Activated naive CD4-positive, alpha-beta T cell treated with Interleukin-2 at 50 U/mL for 16 hours (primary cell): ENCODE data around the gene KRTAP2-1.
"Not testable (repeated sequence)": the region's sequence is repeated elsewhere in the genome, so short reads cannot be mapped to it uniquely, and the experiment has no call there.

Source experiments
- DNase-seq: peaks from one replicate; pipeline ENCODE4 v3.0.0-alpha.2; 2020

KRTAP2-1 gene

DNA sequence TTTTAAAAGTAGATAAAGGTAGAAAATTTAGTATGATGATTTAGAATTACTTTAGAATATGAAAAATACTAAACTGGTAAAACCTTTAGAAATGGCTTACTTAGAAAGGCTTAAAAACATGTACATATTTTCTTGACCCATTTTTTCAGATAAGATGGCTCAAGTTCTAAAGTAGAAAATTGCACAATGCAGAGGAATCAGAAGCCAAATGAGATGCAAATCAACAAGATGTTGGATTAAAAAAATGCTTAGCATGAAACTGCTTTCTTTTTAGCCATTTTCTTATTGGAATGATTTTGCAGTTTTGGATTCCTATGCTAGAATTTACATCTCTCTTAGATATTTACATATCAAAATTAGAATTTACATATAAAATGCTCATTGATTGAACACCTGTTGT, 36.7 kb downstream of the KRTAP2-1 start:
- no peak for DNase-seq

DNA sequence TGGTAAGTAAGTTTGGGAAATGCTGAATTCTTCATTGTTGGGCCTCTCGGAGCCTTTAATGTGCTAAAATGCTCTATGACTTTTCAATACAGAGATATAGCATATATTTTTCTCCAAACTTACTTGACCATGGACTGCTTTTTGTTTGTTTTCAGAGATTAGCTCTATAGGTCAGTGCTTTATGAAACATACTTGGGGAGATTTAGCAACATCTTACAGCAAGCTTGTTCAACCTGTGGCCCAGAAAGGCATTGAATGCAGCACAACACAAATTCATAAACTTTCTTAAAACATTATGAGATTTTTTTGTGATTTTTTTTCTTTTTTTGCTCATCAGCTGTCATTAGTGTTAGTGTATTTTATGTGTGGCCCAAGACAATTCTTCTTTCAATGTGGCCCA, 37.2 kb downstream of the KRTAP2-1 start:
- DNase-seq = no peak

DNA sequence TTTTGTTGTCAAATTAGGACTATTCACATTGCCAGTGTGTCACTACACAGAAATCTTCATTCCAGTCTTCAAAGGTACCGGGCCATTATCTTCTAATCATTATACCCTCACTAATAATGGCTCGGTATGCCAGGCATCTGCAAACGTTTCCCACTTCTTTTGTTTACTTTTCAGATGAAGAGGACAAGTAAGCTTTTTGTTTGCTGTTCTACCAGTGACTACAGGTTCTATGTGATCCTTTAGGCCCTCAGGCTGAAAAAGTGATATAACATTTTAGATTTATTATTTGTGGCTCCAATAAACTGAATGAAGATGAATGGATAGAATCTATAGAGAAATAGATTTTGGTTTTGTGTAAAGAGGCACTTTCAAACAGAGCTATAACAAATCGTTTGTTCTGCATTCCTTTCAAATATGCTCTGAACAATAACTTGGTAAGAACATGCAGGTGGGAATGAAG, 37.8 kb downstream of the KRTAP2-1 start:
- DNase-seq = no peak

DNA sequence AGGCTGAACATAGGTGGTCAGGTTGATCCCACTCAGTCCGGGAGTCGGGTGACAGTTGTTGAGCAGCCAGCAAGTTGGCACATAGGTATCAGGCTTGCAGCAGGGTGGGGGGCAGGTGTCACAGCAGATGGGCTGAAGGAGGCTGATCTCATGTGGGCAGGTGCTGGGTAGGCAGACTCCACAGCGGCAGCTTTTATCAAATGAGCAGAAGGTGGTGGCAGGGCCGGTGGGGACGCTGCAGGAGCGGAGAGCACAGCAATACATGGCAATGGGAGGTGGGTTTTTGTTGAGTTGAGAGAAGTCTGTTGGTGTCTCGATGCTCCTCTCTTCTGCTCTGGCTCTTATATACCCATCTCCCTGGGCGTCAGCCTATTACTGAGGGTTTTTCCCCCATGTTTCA, 38.3 kb downstream of the KRTAP2-1 start, which contains the start of gene KRTAP3-1:
Gene KRTAP3-1 (minus strand): TSS at position 318 of the 400 bp plus-strand sequence. CDS start 54 bp downstream, at position 264.
- no peak for DNase-seq

DNA sequence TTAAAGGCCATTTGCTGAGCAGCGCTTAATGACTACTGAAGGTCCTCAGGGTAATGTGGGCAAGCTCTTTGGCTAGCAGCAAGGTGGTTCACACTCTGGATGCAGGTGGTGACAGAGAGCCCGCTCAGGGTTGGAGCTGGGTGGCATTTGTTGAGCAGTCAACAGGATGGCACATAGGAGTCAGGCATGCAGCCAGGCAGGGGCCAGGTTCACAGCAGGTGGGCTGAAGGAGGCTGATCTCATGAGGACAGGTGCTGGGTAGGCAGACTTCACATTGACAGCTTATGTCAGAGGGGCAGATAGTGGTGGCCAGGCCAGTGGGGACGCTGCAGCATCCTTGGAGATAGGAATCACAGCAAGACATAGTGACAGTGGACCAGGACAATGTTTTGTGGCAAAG, 42.7 kb downstream of the KRTAP2-1 start:
- no peak for DNase-seq

DNA sequence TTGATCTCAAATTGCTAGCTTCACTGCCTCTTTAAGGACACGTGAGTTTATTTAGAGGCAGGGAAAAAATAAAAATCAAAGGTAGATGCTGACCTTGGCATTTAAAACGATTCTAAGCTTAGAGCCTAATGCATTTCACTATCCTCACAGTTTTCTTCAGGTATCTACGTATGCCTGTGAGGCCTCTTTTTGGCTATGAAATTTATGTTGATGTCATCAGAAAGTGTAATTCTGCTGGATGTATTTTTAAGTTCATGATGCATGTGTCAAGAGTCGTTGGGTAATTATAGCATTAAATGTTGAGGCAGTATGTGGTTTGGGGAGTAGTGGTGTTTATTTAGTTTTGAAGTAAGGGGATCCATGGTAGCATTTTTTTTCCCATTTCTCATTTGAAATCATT, 43.2 kb downstream of the KRTAP2-1 start:
- DNase-seq = no peak

DNA sequence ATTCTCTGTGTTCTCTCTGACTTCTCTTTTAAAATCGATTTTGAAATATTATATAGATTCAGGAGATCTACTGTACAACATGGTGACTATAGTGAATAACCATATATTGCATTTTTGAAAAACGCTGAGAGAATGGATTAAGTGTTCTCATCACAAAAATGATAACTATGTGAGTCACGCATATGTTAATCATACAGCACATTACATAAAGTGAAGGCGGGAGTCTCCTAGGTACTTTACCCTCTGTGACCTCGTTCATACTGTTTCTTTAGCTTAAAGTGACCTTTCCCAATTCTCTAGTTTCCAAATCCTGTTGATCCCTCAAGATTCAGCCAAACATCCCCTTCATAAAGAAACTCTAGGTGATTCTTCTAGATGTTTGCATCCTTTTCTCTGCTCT, 44.3 kb downstream of the KRTAP2-1 start:
- DNase-seq = no peak

DNA sequence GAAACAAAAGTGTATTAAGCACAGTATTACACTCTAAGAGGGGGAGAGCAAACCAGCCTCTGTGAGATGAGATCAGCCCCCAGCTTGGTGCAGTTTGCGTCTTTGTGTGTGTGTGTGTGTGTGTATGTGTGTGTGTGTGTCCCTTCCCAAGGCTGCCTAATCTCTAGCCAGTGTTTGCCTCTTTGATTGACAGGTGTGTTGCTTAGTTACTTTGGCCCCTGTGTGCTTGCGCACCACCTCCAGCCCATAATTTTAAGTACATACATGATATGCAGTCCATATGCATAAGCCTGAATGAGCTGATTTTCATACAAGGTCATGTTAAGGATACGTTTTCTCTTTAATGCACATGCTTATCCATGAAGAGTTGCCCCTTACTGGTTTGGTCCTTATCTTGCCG, 45.3 kb downstream of the KRTAP2-1 start:
- no peak for DNase-seq

DNA sequence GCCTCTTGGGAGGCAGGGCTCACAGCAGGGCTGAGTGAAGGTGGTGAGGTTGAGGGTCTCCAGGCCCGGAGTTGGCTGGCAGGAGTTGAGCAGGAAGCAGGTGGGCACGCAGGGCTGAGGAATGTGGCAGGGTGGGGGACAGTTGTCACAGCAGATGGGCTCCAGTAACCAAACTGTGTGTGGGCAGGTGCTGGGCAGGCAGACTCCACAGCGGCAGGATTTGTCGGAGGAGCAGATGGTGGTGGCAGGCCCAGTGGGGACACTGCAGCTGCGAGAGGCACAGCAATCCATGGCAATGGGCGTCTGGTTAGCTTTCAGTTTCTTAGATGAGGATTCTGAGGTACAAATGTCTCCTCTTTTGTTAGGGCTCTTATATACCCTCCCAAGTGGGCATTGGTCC, 47.6 kb downstream of the KRTAP2-1 start, which contains the start of gene KRTAP3-2:
Gene KRTAP3-2 (minus strand): TSS at position 344 of the 400 bp plus-strand sequence. CDS start 53 bp downstream, at position 291.
- not testable (repeated sequence) for DNase-seq

DNA sequence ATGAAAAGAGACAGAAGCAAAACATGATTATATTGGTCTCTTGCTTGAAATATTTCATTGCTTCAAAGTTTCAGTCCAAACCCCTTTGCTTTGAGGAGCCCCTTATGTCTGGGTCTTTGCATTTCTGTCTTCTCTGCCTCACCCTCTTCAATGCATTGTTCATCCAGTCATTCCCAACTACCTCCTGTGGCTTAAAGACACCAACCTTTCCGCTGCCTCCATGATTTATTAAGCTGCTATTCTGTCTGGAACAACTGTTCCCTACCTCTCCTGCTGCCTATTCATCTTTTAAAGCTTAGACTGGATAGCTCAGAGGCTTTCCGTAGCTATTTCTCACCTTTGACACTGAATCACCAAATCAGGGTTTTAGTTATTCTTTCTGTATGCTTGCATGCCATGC, 49.8 kb downstream of the KRTAP2-1 start:
- no peak for DNase-seq

DNA sequence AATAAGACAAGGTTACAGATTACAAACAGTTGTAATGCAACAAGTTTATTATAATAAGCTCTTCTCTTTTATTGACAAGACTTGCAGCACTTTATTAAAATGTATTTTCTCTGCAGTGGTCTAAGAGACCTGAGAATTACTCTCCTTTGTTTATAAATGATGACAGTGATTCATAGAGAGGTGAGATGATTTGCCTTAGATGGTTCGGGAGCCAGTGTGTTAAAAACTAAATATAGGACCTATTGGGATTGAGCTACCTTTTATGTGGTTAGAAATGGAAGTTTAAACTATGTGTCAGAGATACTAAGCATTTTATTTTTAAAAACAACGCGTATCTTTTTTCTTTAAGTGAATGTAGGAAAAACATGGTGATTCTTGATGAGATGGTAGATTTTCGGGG, 50.3 kb downstream of the KRTAP2-1 start:
- DNase-seq = no peak
